Measurements from ENCODE around the gene PNPLA3.

DNA sequence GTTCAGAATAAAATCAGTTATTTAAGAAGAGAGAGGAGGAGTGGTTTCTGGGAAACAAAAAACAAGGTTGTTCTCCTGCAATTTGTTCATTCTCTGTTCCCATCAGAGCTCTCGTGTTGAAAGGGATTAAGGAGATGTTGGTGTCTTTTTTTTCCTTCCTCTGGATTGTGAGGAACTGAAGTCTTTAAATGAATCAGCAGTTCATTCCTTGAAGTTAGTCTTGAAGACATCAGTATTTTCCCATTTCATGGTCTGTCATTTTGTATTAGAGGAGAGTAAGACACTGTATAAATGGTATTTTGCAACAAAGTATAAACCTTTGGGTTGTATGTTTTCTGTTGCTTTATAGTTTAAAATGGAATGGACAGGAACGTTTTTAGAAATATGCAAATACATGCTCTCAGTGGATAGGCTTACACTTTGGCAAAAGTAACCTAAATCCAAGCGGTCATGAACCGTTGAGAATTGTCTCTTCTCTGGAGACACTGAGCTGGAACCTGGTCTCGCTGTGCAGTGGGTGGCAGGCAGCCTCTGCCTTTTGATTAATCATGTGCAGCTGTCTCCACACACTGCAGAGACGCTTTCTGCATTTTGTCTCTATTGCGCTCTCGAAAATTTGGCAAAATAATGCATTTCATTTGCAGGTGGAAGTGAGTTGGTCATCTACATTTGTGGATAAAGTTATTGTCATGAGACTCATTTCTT lies 64.7 kb downstream of the PNPLA3 start:
- TF ChIP-seq NFE2L1 (CRISPR knock-in tag; IDR thresholded peaks at IDR 0.05): no peak
- TF ChIP-seq, protein P1, sequence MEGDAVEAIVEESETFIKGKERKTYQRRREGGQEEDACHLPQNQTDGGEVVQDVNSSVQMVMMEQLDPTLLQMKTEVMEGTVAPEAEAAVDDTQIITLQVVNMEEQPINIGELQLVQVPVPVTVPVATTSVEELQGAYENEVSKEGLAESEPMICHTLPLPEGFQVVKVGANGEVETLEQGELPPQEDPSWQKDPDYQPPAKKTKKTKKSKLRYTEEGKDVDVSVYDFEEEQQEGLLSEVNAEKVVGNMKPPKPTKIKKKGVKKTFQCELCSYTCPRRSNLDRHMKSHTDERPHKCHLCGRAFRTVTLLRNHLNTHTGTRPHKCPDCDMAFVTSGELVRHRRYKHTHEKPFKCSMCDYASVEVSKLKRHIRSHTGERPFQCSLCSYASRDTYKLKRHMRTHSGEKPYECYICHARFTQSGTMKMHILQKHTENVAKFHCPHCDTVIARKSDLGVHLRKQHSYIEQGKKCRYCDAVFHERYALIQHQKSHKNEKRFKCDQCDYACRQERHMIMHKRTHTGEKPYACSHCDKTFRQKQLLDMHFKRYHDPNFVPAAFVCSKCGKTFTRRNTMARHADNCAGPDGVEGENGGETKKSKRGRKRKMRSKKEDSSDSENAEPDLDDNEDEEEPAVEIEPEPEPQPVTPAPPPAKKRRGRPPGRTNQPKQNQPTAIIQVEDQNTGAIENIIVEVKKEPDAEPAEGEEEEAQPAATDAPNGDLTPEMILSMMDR (IDR thresholded peaks at IDR 0.05): no peak
- TF ChIP-seq, protein P2, sequence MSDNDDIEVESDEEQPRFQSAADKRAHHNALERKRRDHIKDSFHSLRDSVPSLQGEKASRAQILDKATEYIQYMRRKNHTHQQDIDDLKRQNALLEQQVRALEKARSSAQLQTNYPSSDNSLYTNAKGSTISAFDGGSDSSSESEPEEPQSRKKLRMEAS (CRISPR knock-in tag; IDR thresholded peaks at IDR 0.05): no peak
- TF ChIP-seq, protein P3, sequence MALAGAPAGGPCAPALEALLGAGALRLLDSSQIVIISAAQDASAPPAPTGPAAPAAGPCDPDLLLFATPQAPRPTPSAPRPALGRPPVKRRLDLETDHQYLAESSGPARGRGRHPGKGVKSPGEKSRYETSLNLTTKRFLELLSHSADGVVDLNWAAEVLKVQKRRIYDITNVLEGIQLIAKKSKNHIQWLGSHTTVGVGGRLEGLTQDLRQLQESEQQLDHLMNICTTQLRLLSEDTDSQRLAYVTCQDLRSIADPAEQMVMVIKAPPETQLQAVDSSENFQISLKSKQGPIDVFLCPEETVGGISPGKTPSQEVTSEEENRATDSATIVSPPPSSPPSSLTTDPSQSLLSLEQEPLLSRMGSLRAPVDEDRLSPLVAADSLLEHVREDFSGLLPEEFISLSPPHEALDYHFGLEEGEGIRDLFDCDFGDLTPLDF (CRISPR knock-in tag; IDR thresholded peaks at IDR 0.05): no peak
- TF ChIP-seq, protein P4, sequence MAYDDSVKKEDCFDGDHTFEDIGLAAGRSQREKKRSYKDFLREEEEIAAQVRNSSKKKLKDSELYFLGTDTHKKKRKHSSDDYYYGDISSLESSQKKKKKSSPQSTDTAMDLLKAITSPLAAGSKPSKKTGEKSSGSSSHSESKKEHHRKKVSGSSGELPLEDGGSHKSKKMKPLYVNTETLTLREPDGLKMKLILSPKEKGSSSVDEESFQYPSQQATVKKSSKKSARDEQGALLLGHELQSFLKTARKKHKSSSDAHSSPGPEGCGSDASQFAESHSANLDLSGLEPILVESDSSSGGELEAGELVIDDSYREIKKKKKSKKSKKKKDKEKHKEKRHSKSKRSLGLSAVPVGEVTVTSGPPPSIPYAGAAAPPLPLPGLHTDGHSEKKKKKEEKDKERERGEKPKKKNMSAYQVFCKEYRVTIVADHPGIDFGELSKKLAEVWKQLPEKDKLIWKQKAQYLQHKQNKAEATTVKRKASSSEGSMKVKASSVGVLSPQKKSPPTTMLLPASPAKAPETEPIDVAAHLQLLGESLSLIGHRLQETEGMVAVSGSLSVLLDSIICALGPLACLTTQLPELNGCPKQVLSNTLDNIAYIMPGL (CRISPR knock-in tag; IDR thresholded peaks at IDR 0.05): no peak
- TF ChIP-seq, protein P5, sequence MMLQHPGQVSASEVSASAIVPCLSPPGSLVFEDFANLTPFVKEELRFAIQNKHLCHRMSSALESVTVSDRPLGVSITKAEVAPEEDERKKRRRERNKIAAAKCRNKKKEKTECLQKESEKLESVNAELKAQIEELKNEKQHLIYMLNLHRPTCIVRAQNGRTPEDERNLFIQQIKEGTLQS (CRISPR knock-in tag; conservative IDR thresholded peaks at IDR 0.05): no peak
- TF ChIP-seq, protein P6, sequence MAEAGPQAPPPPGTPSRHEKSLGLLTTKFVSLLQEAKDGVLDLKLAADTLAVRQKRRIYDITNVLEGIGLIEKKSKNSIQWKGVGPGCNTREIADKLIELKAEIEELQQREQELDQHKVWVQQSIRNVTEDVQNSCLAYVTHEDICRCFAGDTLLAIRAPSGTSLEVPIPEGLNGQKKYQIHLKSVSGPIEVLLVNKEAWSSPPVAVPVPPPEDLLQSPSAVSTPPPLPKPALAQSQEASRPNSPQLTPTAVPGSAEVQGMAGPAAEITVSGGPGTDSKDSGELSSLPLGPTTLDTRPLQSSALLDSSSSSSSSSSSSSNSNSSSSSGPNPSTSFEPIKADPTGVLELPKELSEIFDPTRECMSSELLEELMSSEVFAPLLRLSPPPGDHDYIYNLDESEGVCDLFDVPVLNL (CRISPR knock-in tag; IDR thresholded peaks at IDR 0.05; ENCODE audit: borderline replicate concordance, low read depth): no peak
- TF ChIP-seq, protein P7, sequence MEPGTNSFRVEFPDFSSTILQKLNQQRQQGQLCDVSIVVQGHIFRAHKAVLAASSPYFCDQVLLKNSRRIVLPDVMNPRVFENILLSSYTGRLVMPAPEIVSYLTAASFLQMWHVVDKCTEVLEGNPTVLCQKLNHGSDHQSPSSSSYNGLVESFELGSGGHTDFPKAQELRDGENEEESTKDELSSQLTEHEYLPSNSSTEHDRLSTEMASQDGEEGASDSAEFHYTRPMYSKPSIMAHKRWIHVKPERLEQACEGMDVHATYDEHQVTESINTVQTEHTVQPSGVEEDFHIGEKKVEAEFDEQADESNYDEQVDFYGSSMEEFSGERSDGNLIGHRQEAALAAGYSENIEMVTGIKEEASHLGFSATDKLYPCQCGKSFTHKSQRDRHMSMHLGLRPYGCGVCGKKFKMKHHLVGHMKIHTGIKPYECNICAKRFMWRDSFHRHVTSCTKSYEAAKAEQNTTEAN (CRISPR knock-in tag; IDR thresholded peaks at IDR 0.05): no peak
- no peak for TF ChIP-seq FOXJ3 (CRISPR knock-in tag; IDR thresholded peaks at IDR 0.05; ENCODE audit: borderline replicate concordance)
- TF ChIP-seq RORB (CRISPR knock-in tag; IDR thresholded peaks at IDR 0.05): no peak
- TF ChIP-seq ESRRA (CRISPR knock-in tag; IDR thresholded peaks at IDR 0.05; ENCODE audit: borderline replicate concordance): no peak
- no peak for TF ChIP-seq GABPB1 (CRISPR knock-in tag; IDR thresholded peaks at IDR 0.05)
- TF ChIP-seq NR2C2 (CRISPR knock-in tag; IDR thresholded peaks at IDR 0.05): no peak
